PC-9 (cell line): Measurements from ENCODE around the gene SLC8A2. TPM values are rescaled to one million over a fixed set of nuclear protein-coding genes. Genes with fewer than 3 reads are reported as not detected.
"Not testable (repeated sequence)": the region's sequence is repeated elsewhere in the genome, so short reads cannot be mapped to it uniquely, and the experiment has no call there.

Experiments used
- BruUV-seq: library from RNA; stranded (reverse); fragments of 400-500 nt; replicated peaks from 2 replicates; lab custom pipeline; 2021; lab: Mats Ljungman, UMichigan
- CTCF ChIA-PET: fragments of 300-600 bp; sonication (Branson Sonifier 250); formaldehyde crosslinking; loops from one replicate; lab custom pipeline; 2022; ENCODE audit warnings: antibody characterized with exemption; lab: Charles Lee
- POLR2A ChIA-PET: fragments of 300-600 bp; sonication (Branson Sonifier 250); formaldehyde crosslinking; loops from one replicate; lab custom pipeline; 2022; ENCODE audit warnings: antibody characterized with exemption; ENCODE audit not compliant: unreplicated experiment; lab: Charles Lee
- DNase-seq, 2 experiments: peaks; one replicate each; pipeline versions ENCODE4 v3.0.0 to v3.0.0-alpha.2; 2015 to 2022; ENCODE audit warnings: mixed read lengths in 1 of 2
- H2AFZ ChIP-seq: fragments of 200-600 bp; sonication (generic); 2 replicates; pipeline ENCODE4 v1.8.1; 2017; ENCODE audit warnings: antibody characterized with exemption
- H3F3A ChIP-seq: fragments of 200-600 bp; sonication (generic); 2 replicates; pipeline ENCODE4 v1.8.1; 2017; ENCODE audit warnings: antibody characterized with exemption, mild to moderate bottlenecking, low read depth; ENCODE audit not compliant: insufficient read depth
- H3K27ac ChIP-seq: fragments of 200-600 bp; sonication (generic); 2 replicates; pipeline ENCODE4 v1.6.1; 2016; ENCODE audit warnings: mixed run types
- H3K27me3 ChIP-seq: fragments of 200-600 bp; sonication (generic); 2 replicates; pipeline ENCODE4 v1.6.1; 2016; ENCODE audit warnings: low read depth, mixed run types; ENCODE audit not compliant: insufficient read depth
- H3K36me3 ChIP-seq: fragments of 200-600 bp; sonication (generic); 2 replicates; pipeline ENCODE4 v1.6.1; 2016; ENCODE audit warnings: low read depth, mixed run types
- H3K4me1 ChIP-seq: fragments of 200-600 bp; sonication (generic); replicated peaks from 2 replicates; pipeline ENCODE4 v1.6.1; 2016; ENCODE audit warnings: mixed run types; ENCODE audit not compliant: insufficient read depth
- H3K4me2 ChIP-seq: fragments of 200-600 bp; sonication (generic); 2 replicates; pipeline ENCODE4 v1.6.1; 2017; ENCODE audit warnings: mixed run types
- H3K4me3 ChIP-seq: fragments of 200-600 bp; sonication (generic); 2 replicates; pipeline ENCODE4 v1.6.1; 2016; ENCODE audit warnings: mixed run types
- H3K79me2 ChIP-seq: fragments of 200-600 bp; sonication (generic); 2 replicates; pipeline ENCODE4 v1.6.1; 2017; ENCODE audit warnings: low read depth, mixed run types
- H3K9me2 ChIP-seq: fragments of 200-600 bp; sonication (generic); 2 replicates; pipeline ENCODE4 v1.8.1; 2017; ENCODE audit warnings: mild to moderate bottlenecking; ENCODE audit not compliant: insufficient read depth
- H3K9me3 ChIP-seq: fragments of 200-600 bp; sonication (generic); 2 replicates; pipeline ENCODE4 v1.8.1; 2016; ENCODE audit warnings: low read depth; ENCODE audit not compliant: insufficient read depth
- H4K20me1 ChIP-seq: fragments of 200-600 bp; sonication (generic); 2 replicates; pipeline ENCODE4 v1.8.1; 2017; ENCODE audit not compliant: insufficient read depth
- CTCF ChIP-seq: fragments of 200-600 bp; sonication (generic); conservative IDR thresholded peaks from 2 replicates; pipeline ENCODE4 v1.6.1; 2017; ENCODE audit warnings: mixed run types, antibody characterized with exemption, mild to moderate bottlenecking, moderate library complexity
- EZH2 ChIP-seq: fragments of 200-600 bp; sonication (generic); IDR thresholded peaks from 2 replicates; pipeline ENCODE4 v1.8.0; 2017; ENCODE audit warnings: antibody characterized with exemption, low read depth
- intact Hi-C: fragments of 100-400 bp; cut with micrococcal nuclease; formaldehyde crosslinking; loops from one replicate; pipeline ENCODE4 v1.10.0; 2022; ENCODE audit not compliant: unreplicated experiment
- total RNA-seq: library from RNA; stranded (reverse); gene quantifications from 2 replicates; pipeline ENCODE4 v1.2.3, GENCODE V29; 2021

SLC8A2 gene
- total RNA-seq, 1 experiment from 2014 or later, result not detected

- no peak overlapping the region for H2AFZ ChIP-seq
- CTCF ChIA-PET, result no interaction called here
- H3K9me2 ChIP-seq, result no peaks in the 10 kb centered on the region
- no TSS peak for BruUV-seq
- H3K27ac ChIP-seq, result no peak overlapping the region
- H3K4me1 ChIP-seq, result 0 out of 2 replicates have a peak, but pooled peaks cover 6% of the 10 kb centered on the region
- no peaks in the 10 kb centered on the region for H3K36me3 ChIP-seq
- no peak overlapping the region for H3K4me2 ChIP-seq
- POLR2A ChIA-PET, result no interaction called here
- intact Hi-C loops, result no loop called here
- no peak for TF ChIP-seq EZH2
- TF ChIP-seq CTCF, result no peak
- peaks cover 7% of the 10 kb centered on the region for H3K79me2 ChIP-seq
- no peaks in the 10 kb centered on the region for H4K20me1 ChIP-seq
- no peak for DNase-seq
- peaks cover 12% of the 10 kb centered on the region; the same call in 1 of the 2 replicates for H3F3A ChIP-seq
- no peaks in the 10 kb centered on the region for H3K9me3 ChIP-seq
- no peaks in the 10 kb centered on the region for H3K27me3 ChIP-seq
- no peak overlapping the region for H3K4me3 ChIP-seq
Observed at GRCh38 chr19:47489072-47489914, 17.6 kb upstream of the SLC8A2 start.

- ChIA-PET CTCF (interaction anchor here (0.7 kb wide), 1 partner anchor 258 kb away, joined by 3 read pairs; no protein-coding TSS in a partner anchor), POLR2A (no interaction called here)
- Histone ChIP-seq H3K27ac (no peak overlapping the region), H3K9me2 (no peaks in the 10 kb centered on the region), H3K4me2 (no peak overlapping the region), H2AFZ (no peak overlapping the region), H3K27me3 (no peaks in the 10 kb centered on the region), H3K4me3 (no peak overlapping the region), H3K36me3 (no peaks in the 10 kb centered on the region), H3K4me1 (peaks cover 10% of the 10 kb centered on the region; the same call in 1 of the 2 replicates), H4K20me1 (no peaks in the 10 kb centered on the region), H3F3A (peaks cover 12% of the 10 kb centered on the region; the same call in 1 of the 2 replicates), H3K9me3 (no peaks in the 10 kb centered on the region), H3K79me2 (peaks cover 7% of the 10 kb centered on the region)
- DNase-seq, result no peak
- intact Hi-C loops, result no loop called here
- BruUV-seq, result no TSS peak
- TF ChIP-seq CTCF, result no peak
- no peak for TF ChIP-seq EZH2
Observed at GRCh38 chr19:47487551-47488515, 16.1 kb upstream of the SLC8A2 start.

DNA sequence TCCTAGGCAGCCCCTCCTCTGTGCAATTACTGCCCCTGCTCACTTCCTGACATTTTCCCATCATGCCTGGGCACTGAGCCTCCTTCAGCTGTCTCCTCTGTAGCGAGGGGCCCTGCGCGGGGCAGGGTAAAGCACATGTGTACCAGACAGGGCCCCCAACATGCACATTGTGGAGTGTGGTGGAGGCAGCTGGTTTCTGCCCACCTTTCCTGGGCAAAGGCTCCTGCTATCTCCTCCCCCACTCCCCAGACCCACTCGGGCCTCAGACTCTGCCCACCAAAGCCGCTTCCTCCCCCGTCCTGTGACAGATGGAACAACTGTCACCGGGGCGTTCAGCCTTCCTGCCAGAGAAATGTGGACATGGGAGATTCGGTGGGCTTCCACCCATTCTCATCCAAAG lies 15.2 kb upstream of the SLC8A2 start:
- TF ChIP-seq CTCF (no peak), EZH2 (no peak)
- H2AFZ ChIP-seq, result no peak overlapping the region
- DNase-seq, result no peak
- no peaks in the 10 kb centered on the region for H3K27me3 ChIP-seq
- no TSS peak for BruUV-seq
- ChIA-PET POLR2A (no interaction called here), CTCF (no interaction called here)
- intact Hi-C loops, result no loop called here
- H3K79me2 ChIP-seq, result peaks cover 7% of the 10 kb centered on the region
- no peak overlapping the region for H3K27ac ChIP-seq
- H3K9me3 ChIP-seq, result no peaks in the 10 kb centered on the region
- H3K4me2 ChIP-seq, result no peak overlapping the region
- H3K4me3 ChIP-seq, result no peak overlapping the region
- peaks cover 18% of the 10 kb centered on the region for H3F3A ChIP-seq
- peaks cover 10% of the 10 kb centered on the region; the same call in 1 of the 2 replicates for H3K4me1 ChIP-seq
- H3K36me3 ChIP-seq, result no peaks in the 10 kb centered on the region
- no peaks in the 10 kb centered on the region for H3K9me2 ChIP-seq
- no peaks in the 10 kb centered on the region for H4K20me1 ChIP-seq

DNA sequence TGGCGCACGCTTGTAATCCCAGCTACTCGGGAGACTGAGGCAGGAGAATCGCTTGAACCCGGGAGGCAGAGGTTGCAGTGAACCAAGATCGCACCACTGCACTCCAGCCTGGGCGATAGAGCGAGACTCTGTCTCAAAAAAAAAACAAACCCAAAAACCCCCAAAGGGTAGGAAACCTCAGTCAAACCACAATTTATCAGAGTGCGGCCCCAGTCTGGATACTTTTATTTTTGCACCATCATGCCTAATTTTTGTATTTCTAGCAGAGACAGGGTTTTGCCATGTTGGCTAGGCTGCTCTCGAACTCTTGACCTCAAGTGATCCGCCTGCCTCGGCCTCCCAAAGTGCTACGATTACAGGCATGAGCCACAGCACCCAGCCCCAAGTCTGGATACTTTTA lies 14.5 kb upstream of the SLC8A2 start:
- CTCF ChIA-PET, H3K9me2 ChIP-seq, intact Hi-C loops, H3K27ac ChIP-seq, H3K4me2 ChIP-seq, H3K36me3 ChIP-seq, H2AFZ ChIP-seq, POLR2A ChIA-PET, H4K20me1 ChIP-seq, H3K4me1 ChIP-seq, H3K9me3 ChIP-seq, BruUV-seq, H3K27me3 ChIP-seq, H3K79me2 ChIP-seq, DNase-seq, H3K4me3 ChIP-seq: not testable (repeated sequence)
- peaks cover 17% of the 10 kb centered on the region for H3F3A ChIP-seq
